Left ventricle myocardium inferior (tissue), 1 donor: Measurements from ENCODE around the gene RTEL1. TPM values are rescaled to one million over a fixed set of nuclear protein-coding genes. Genes with fewer than 3 reads are reported as not detected.

ENCODE experiments used
- DNase-seq: peaks from one replicate; pipeline ENCODE4 v3.0.0-alpha.2; 2020
- H3K27ac ChIP-seq: fragments of 200-600 bp; replicated peaks from 2 replicates; pipeline ENCODE4 v1.8.0; 2021
- H3K27me3 ChIP-seq: fragments of 200-600 bp; 2 replicates; pipeline ENCODE4 v1.8.0; 2021; ENCODE audit warnings: low read depth
- H3K36me3 ChIP-seq: fragments of 200-600 bp; 2 replicates; pipeline ENCODE4 v1.8.0; 2021
- H3K4me1 ChIP-seq: fragments of 200-600 bp; 2 replicates; pipeline ENCODE4 v1.8.0; 2021
- H3K4me3 ChIP-seq: fragments of 200-600 bp; 2 replicates; pipeline ENCODE4 v1.8.0; 2021; ENCODE audit warnings: mild to moderate bottlenecking, moderate library complexity
- H3K9me3 ChIP-seq: fragments of 200-600 bp; replicated peaks from 2 replicates; pipeline ENCODE4 v1.8.0; 2021
- CTCF ChIP-seq: fragments of 200-600 bp; IDR thresholded peaks from 2 replicates; pipeline ENCODE4 v1.8.0; 2021; ENCODE audit warnings: antibody characterized with exemption, mild to moderate bottlenecking, borderline replicate concordance
- intact Hi-C: fragments of 100-400 bp; cut with micrococcal nuclease; formaldehyde crosslinking; loops from one replicate; pipeline ENCODE4 v1.11.0; 2022
- total RNA-seq: library from RNA; stranded (reverse); fragmentation: NEBNext Ultra II Directional; extraction: Animal tissue kit (Norgen Biotek cat#: 25700); gene quantifications from one replicate; pipeline ENCODE4 v1.2.1, GENCODE V29; 2021
- donor health status: DM: no; HTN: yes; CAD: no; lungs with severe emphysema.

Gene RTEL1
- total RNA-seq, 1 donor from 2014 or later = 9.6 TPM

GRCh38 chr20:63732118-63733095 lies 74.3 kb downstream of the RTEL1 start:
- intact Hi-C loops = no loop called here
- no peak for TF ChIP-seq CTCF
- DNase-seq = no peak
- H3K36me3 ChIP-seq = peaks cover 33% of the 10 kb centered on the region
- H3K27me3 ChIP-seq = no peaks in the 10 kb centered on the region
- peaks cover 5% of the 10 kb centered on the region for H3K4me1 ChIP-seq
- no peak overlapping the region for H3K4me3 ChIP-seq
- no peaks in the 10 kb centered on the region for H3K9me3 ChIP-seq
- no peak overlapping the region for H3K27ac ChIP-seq

DNA sequence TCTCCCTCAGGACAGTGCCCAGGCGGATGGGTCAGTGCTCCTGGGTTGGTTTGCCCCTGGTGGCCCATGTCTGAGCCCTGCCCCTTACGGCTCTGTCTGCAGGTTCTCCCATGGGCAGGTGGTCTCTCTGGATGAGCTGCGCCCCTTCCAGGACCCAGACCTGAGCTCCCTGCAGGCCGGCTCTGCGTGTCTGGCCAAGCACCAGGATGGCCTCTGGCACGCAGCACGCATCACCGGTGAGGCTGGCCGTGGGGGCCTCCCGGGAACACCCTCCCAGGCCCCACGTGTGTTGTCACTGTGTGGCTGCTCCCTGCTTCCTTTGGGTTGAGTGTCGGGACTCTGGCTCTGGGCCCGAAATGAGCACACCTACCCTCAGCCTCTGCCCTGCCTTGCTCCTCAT lies 75.0 kb downstream of the RTEL1 start:
- intact Hi-C loops = no loop called here
- H3K27me3 ChIP-seq = no peaks in the 10 kb centered on the region
- no peak for DNase-seq
- H3K9me3 ChIP-seq = no peaks in the 10 kb centered on the region
- H3K27ac ChIP-seq = no peak overlapping the region
- H3K4me3 ChIP-seq = no peak overlapping the region
- H3K36me3 ChIP-seq = peaks cover 33% of the 10 kb centered on the region
- no peak for TF ChIP-seq CTCF
- H3K4me1 ChIP-seq = peaks cover 12% of the 10 kb centered on the region

DNA sequence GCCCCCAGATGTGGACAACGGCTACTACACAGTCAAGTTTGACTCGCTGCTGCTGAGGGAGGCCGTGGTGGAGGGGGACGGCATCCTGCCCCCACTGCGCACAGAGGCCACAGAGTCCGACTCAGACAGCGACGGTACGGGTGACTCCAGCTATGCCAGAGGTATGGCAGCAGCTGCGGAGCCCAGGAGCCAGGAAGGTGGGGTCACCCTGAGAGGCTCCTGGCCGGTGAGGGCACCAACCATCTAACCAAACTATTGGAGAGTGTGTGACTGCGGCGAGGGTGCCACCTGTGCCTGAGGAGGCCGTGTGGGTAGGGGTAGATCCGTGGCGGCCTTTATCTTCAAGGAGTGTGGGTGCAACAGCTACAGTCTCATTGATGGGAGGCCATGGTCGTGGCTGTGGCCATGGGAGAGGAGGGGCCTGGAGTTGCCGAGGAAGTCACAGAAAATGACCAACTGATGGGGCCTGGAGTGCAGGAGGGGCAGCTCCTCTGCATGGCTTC lies 75.5 kb downstream of the RTEL1 start:
- DNase-seq = no peak
- H3K27ac ChIP-seq = no peak overlapping the region
- intact Hi-C loops = no loop called here
- H3K27me3 ChIP-seq = no peaks in the 10 kb centered on the region
- H3K9me3 ChIP-seq = no peaks in the 10 kb centered on the region
- no peak overlapping the region for H3K4me3 ChIP-seq
- peaks cover 17% of the 10 kb centered on the region for H3K4me1 ChIP-seq
- TF ChIP-seq CTCF = no peak
- peaks cover 33% of the 10 kb centered on the region for H3K36me3 ChIP-seq

DNA sequence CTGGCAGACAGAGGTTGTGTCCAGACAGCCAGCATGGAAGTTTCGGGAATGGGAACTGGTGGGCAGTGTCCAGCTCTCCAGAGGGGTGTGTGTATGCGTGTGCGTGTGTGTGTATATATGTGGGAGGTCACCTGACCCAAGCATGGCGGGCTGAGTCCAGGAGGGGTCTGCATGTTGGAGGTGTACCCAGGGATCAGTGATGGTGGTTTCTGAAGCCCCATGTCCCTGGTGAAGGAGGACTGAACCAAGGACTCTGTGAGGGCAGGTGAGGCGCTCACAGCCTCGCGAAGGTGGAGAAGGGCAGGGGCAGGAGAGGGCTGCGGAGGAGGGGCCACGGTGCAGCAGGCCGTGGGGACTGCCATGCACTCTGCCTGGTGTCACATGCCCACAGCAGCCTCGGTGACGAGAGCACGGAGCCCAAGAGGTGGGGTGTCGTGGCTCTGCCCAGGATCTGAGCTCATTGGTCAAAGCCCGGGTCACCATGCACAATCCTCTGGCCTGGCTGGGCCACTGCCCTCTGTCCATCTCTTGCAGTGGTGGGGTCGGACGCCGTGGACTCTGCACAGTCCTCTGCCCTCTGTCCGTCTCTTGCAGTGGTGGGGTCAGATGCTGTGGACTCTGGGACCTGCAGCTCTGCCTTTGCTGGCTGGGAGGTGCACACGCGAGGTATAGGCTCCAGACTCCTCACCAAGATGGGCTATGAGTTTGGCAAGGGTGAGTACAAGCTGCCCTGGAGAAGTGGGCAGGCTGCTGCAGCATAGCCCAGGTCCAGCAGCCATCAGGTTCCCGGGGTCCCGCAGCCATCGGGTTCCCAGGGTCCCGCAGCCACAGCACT lies 76.2 kb downstream of the RTEL1 start:
- no peaks in the 10 kb centered on the region for H3K27me3 ChIP-seq
- H3K4me3 ChIP-seq = no peak overlapping the region
- TF ChIP-seq CTCF = no peak
- intact Hi-C loops = no loop called here
- H3K27ac ChIP-seq = no peak overlapping the region
- H3K4me1 ChIP-seq = peaks cover 23% of the 10 kb centered on the region
- peaks cover 33% of the 10 kb centered on the region for H3K36me3 ChIP-seq
- H3K9me3 ChIP-seq = no peaks in the 10 kb centered on the region
- no peak for DNase-seq

- Histone ChIP-seq H3K9me3 (no peaks in the 10 kb centered on the region), H3K36me3 (peaks cover 33% of the 10 kb centered on the region), H3K4me1 (peaks cover 24% of the 10 kb centered on the region), H3K4me3 (no peak overlapping the region), H3K27ac (no peak overlapping the region), H3K27me3 (no peaks in the 10 kb centered on the region)
- no peak for DNase-seq
- intact Hi-C loops = no loop called here
- no peak for TF ChIP-seq CTCF
These were observed 77.1 kb downstream of the RTEL1 start for GRCh38 chr20:63734946-63735858.
